MCF 10A (cell line): ENCODE data around the gene ADAM22. TPM values are rescaled to one million over a fixed set of nuclear protein-coding genes. Genes with fewer than 3 reads are reported as not detected.
"Not testable (repeated sequence)": the region's sequence is repeated elsewhere in the genome, so short reads cannot be mapped to it uniquely, and the experiment has no call there.

Source experiments
- BruUV-seq: library from RNA; stranded (reverse); fragments of 400-500 nt; replicated peaks from 2 replicates; lab custom pipeline; 2021; lab: Mats Ljungman, UMichigan
- CTCF ChIA-PET: fragments of 300-600 bp; sonication (Branson Sonifier 250); formaldehyde crosslinking; extraction: SDS; loops from one replicate; lab custom pipeline; 2021; ENCODE audit warnings: antibody characterized with exemption, inconsistent platforms; lab: Yijun Ruan, JAX
- POLR2A ChIA-PET: fragments of 300-600, 350-650 bp; sonication (Branson Sonifier 250); formaldehyde crosslinking; extraction: SDS; loops from one replicate; lab custom pipeline; 2020; ENCODE audit warnings: antibody characterized with exemption, inconsistent platforms; lab: Yijun Ruan, JAX
- DNase-seq: peaks from one replicate; pipeline ENCODE4 v3.0.0-alpha.2; 2018; ENCODE audit not compliant: unreplicated experiment
- H3K27ac Mint-ChIP-seq: one replicate; pipeline ENCODE4 v1.8.0; 2022; ENCODE audit warnings: mild to moderate bottlenecking, low read depth, mixed read lengths; ENCODE audit not compliant: unreplicated experiment
- H3K27me3 Mint-ChIP-seq: one replicate; pipeline ENCODE4 v1.8.0; 2022; ENCODE audit warnings: mixed read lengths; ENCODE audit not compliant: insufficient read depth, unreplicated experiment
- H3K36me3 Mint-ChIP-seq: one replicate; pipeline ENCODE4 v1.8.0; 2022; ENCODE audit warnings: mild to moderate bottlenecking, moderate library complexity, mixed read lengths; ENCODE audit not compliant: insufficient read depth, unreplicated experiment
- H3K4me1 Mint-ChIP-seq: one replicate; pipeline ENCODE4 v1.8.0; 2022; ENCODE audit warnings: mixed read lengths; ENCODE audit not compliant: insufficient read depth, unreplicated experiment
- H3K4me3 Mint-ChIP-seq: one replicate; pipeline ENCODE4 v1.8.0; 2022; ENCODE audit warnings: mild to moderate bottlenecking, moderate library complexity, mixed read lengths; ENCODE audit not compliant: unreplicated experiment
- H3K9me3 Mint-ChIP-seq: one replicate; pipeline ENCODE4 v1.8.0; 2022; ENCODE audit warnings: mixed read lengths; ENCODE audit not compliant: unreplicated experiment
- intact Hi-C: fragments of 100-400 bp; cut with micrococcal nuclease; formaldehyde crosslinking; loops from 2 replicates; pipeline ENCODE4 v1.14.1; 2022
- total RNA-seq: library from RNA; stranded (reverse); gene quantifications from 2 replicates; pipeline ENCODE4 v1.2.3, GENCODE V29; 2022
- TF ChIP-seq, protein P1 (sequence below): fragments of 200-600 bp; IDR thresholded peaks from one replicate; pipeline ENCODE4 v1.8.0; 2022; ENCODE audit warnings: antibody characterized with exemption, mild to moderate bottlenecking; ENCODE audit not compliant: unreplicated experiment

The ADAM22 gene
- total RNA-seq, 1 experiment from 2014 or later: not detected

DNA sequence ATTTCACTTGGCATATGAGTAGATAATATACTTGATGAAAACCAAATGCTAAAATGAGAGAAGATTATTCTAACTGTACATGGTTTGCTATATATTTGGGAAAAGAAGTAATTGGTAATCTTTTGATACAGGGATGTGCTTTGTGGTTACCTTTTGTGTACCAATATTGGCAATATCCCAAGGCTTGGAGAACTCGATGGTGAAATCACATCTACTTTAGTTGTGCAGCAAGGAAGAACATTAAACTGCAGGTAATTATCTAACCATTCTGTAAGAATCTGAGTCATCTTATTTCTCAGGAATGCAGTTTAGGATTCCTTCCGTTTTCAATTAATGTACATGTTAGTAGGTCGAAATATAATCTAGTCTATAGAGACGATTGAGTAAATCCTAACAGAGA lies 221.7 kb downstream of the ADAM22 start:
- Mint-ChIP-seq H3K36me3 (peaks cover under 1% of the 10 kb centered on the region), H3K9me3 (peaks cover 13% of the 10 kb centered on the region), H3K27ac (no peak overlapping the region), H3K4me3 (no peak overlapping the region), H3K27me3 (peaks cover 77% of the 10 kb centered on the region), H3K4me1 (no peaks in the 10 kb centered on the region)
- DNase-seq: peak; percentile 20
- TF ChIP-seq, protein P1, sequence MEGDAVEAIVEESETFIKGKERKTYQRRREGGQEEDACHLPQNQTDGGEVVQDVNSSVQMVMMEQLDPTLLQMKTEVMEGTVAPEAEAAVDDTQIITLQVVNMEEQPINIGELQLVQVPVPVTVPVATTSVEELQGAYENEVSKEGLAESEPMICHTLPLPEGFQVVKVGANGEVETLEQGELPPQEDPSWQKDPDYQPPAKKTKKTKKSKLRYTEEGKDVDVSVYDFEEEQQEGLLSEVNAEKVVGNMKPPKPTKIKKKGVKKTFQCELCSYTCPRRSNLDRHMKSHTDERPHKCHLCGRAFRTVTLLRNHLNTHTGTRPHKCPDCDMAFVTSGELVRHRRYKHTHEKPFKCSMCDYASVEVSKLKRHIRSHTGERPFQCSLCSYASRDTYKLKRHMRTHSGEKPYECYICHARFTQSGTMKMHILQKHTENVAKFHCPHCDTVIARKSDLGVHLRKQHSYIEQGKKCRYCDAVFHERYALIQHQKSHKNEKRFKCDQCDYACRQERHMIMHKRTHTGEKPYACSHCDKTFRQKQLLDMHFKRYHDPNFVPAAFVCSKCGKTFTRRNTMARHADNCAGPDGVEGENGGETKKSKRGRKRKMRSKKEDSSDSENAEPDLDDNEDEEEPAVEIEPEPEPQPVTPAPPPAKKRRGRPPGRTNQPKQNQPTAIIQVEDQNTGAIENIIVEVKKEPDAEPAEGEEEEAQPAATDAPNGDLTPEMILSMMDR: no peak
- POLR2A ChIA-PET: no interaction called here
- CTCF ChIA-PET: no interaction called here
- no TSS peak for BruUV-seq
- intact Hi-C loops: no loop called here

DNA sequence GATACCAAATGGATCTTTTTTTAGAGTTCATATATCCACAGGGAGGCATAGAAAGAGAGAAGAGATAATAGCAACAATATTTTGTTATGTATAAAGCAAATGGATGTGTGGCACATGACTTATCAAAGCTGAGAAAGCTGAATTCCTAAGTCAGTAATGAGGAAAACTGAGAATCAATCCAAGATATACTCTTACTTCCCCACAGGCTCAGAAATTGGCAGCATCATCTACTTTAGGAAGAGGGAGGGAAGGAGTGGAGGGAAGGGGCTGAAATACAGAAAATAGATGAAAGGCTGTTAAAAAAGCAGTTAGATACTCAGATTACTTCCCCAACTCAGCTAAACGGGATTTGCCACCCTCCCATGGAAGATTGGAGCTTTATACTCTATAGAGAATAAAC lies 222.3 kb downstream of the ADAM22 start:
- H3K27me3 Mint-ChIP-seq: peaks cover 71% of the 10 kb centered on the region

DNA sequence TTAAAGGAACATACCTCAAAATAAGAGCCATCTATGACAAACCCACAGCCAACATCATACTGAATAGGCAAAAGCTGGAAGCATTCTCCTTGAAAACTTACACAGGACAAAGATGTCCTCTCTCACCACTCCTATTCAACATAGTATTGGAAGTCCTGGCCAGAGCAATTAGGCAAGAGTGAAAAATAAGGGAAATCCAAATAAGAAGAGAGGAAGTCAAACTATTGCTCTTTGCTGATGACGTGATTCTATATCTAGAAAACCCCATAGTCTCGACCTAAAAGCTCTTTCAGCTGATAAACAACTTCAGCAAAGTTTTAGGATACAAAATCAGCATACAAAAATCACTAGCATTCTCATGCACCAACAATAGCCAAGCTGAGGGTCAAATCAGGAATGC lies 225.7 kb downstream of the ADAM22 start:
- peaks cover 56% of the 10 kb centered on the region for H3K27me3 Mint-ChIP-seq

More for the DNA sequence above, 222.3 kb downstream of the ADAM22 start:
- ChIA-PET CTCF (no interaction called here), POLR2A (no interaction called here)
- H3K27ac Mint-ChIP-seq: no peak overlapping the region
- H3K36me3 Mint-ChIP-seq: peaks cover 6% of the 10 kb centered on the region
- H3K4me3 Mint-ChIP-seq: no peak overlapping the region
- no peaks in the 10 kb centered on the region for H3K4me1 Mint-ChIP-seq
- DNase-seq: no peak
- intact Hi-C loops: no loop called here
- H3K9me3 Mint-ChIP-seq: peaks cover 13% of the 10 kb centered on the region
- no TSS peak for BruUV-seq
- TF ChIP-seq, protein P1: no peak

DNA sequence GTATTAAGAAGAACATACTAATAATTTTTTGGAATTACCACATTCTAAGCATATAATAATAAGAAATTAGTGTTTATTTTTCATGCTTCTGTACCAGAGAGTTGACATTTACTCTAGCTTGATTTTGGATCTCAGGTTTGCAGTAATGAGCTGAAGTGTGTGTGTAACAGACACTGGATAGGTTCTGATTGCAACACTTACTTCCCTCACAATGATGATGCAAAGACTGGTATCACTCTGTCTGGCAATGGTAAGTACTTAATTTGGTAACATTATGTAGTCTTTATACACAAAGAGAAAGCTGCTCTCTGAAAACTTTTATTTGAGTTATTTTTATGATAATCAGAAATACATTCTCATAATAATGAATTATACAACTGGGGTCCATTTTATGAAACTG lies 231.6 kb downstream of the ADAM22 start:
- Mint-ChIP-seq H3K4me1 (no peaks in the 10 kb centered on the region), H3K36me3 (peaks cover 6% of the 10 kb centered on the region), H3K4me3 (no peak overlapping the region), H3K9me3 (no peaks in the 10 kb centered on the region), H3K27ac (no peak overlapping the region), H3K27me3 (peaks cover 31% of the 10 kb centered on the region)
- intact Hi-C loops: no loop called here
- peak; percentile 8 for DNase-seq
- POLR2A ChIA-PET: no interaction called here
- BruUV-seq: no TSS peak
- CTCF ChIA-PET: interaction anchor here (0.7 to 1.9 kb wide), 5 partner anchors 25 to 660 kb away, joined by 3 to 5 read pairs (median 3); partner anchors contain the start of gene ADAM22
- TF ChIP-seq, protein P1: no peak

More for the DNA sequence above, 225.7 kb downstream of the ADAM22 start:
- H3K4me1 Mint-ChIP-seq, intact Hi-C loops, DNase-seq, POLR2A ChIA-PET, H3K36me3 Mint-ChIP-seq, H3K27ac Mint-ChIP-seq, BruUV-seq, H3K4me3 Mint-ChIP-seq: not testable (repeated sequence)
- H3K9me3 Mint-ChIP-seq: peaks cover 13% of the 10 kb centered on the region
- CTCF ChIA-PET: interaction anchor here (0.8 to 1.2 kb wide), 2 partner anchors 10 to 654 kb away, joined by 3 to 10 read pairs; no protein-coding TSS in a partner anchor

DNA sequence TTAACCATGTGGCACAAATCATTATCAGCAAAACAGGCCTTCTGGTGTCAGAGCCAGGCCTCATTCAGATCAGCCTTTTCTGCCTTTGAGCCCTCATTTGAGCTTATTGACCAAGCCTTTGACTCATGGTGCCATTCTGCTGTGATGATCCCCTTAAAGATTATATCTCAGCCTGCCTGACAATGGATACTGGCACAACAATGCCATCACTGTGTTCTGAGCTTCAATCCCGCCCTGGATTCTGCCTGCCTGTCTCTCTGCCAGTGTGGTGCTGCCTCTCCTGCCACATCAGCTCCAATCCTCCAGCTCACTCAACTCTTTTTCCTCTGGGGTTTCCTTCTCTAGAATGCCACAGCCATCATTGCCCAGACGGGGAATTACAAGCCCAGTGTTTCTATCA lies 233.2 kb downstream of the ADAM22 start:
- DNase-seq: no peak
- Mint-ChIP-seq H3K9me3 (no peaks in the 10 kb centered on the region), H3K27ac (no peak overlapping the region), H3K36me3 (no peaks in the 10 kb centered on the region), H3K4me3 (no peak overlapping the region), H3K4me1 (no peaks in the 10 kb centered on the region), H3K27me3 (peaks cover 33% of the 10 kb centered on the region)
- CTCF ChIA-PET: interaction anchor here (0.7 to 1.2 kb wide), 6 partner anchors 9 to 663 kb away, joined by 3 read pairs; no protein-coding TSS in a partner anchor
- POLR2A ChIA-PET: no interaction called here
- intact Hi-C loops: no loop called here
- TF ChIP-seq, protein P1: no peak
- no TSS peak for BruUV-seq
